ENCODE measurements around the gene POMP. TPM values are rescaled to one million over a fixed set of nuclear protein-coding genes. Genes with fewer than 3 reads are reported as not detected.
A peak's percentile ranks its signal among the peaks of the same experiment; 100 is the strongest.

Gene POMP
- total RNA-seq, 4 donors from 2014 or later: 23.8 to 43.4 (median 40.3) TPM

DNA sequence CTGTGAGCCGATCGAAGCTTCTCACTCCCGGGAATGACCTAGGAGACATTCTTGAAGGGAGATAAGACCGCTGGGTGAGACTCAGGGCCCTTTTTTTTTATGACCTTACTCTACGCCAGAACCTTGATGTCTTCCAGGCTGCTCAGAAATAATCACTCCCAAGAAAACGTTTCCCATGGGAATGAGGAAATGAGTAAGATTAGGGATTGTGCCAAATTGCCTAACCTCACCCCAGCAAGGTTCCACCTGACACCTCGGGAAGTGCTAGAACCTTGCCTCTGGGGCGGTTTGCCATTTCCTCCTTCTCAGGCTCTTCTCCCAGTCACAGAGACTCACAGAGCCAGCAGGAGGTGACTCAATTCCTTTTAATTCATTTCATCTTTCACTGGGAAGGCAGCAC lies 57.6 kb downstream of the POMP start:
- H3K4me3 ChIP-seq (ENCODE audit: low read depth, poor library complexity, severe bottlenecking): no peak overlapping the region
- no peak for DNase-seq (ENCODE audit: low spot score in 2 of 2)
- intact Hi-C loops (cut with DNase I; ENCODE audit: low total_unique reads): no loop called here
- 32 to 38% methylated on average over 8 of the region's 8 CpGs for WGBS, 2 donors
- TF ChIP-seq, protein P1, sequence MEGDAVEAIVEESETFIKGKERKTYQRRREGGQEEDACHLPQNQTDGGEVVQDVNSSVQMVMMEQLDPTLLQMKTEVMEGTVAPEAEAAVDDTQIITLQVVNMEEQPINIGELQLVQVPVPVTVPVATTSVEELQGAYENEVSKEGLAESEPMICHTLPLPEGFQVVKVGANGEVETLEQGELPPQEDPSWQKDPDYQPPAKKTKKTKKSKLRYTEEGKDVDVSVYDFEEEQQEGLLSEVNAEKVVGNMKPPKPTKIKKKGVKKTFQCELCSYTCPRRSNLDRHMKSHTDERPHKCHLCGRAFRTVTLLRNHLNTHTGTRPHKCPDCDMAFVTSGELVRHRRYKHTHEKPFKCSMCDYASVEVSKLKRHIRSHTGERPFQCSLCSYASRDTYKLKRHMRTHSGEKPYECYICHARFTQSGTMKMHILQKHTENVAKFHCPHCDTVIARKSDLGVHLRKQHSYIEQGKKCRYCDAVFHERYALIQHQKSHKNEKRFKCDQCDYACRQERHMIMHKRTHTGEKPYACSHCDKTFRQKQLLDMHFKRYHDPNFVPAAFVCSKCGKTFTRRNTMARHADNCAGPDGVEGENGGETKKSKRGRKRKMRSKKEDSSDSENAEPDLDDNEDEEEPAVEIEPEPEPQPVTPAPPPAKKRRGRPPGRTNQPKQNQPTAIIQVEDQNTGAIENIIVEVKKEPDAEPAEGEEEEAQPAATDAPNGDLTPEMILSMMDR (IDR thresholded peaks at IDR 0.05): no peak
- TF ChIP-seq POLR2A (IDR thresholded peaks at IDR 0.05): no peak

DNA sequence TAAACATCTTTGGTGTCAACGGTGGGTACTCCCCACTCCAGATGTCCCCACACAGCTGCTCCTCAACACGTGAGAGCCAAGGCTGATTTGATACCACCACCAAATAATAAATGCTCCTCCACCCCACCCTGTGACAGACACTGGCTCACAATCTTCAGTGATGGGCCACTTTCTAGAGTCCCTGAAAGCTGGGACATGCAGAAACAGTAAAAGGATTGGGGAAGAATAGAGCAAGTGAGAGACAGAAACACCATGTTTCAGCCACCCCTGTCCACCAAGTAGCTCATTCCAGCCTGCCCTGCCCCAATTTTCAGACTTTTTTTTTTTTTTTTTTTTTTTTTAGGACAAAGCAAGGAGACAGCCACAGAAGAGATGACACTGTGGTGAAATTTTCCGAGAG lies 58.2 kb downstream of the POMP start:
- WGBS, 2 donors: 65 to 85% methylated on average over 3 of the region's 3 CpGs
- intact Hi-C loops (cut with DNase I; ENCODE audit: low total_unique reads): no loop called here
- no peak for DNase-seq (ENCODE audit: low spot score in 2 of 2)
- no peak overlapping the region for H3K4me3 ChIP-seq (ENCODE audit: low read depth, poor library complexity, severe bottlenecking)
- TF ChIP-seq POLR2A (IDR thresholded peaks at IDR 0.05): no peak
- TF ChIP-seq, protein P1 (IDR thresholded peaks at IDR 0.05): no peak

DNA sequence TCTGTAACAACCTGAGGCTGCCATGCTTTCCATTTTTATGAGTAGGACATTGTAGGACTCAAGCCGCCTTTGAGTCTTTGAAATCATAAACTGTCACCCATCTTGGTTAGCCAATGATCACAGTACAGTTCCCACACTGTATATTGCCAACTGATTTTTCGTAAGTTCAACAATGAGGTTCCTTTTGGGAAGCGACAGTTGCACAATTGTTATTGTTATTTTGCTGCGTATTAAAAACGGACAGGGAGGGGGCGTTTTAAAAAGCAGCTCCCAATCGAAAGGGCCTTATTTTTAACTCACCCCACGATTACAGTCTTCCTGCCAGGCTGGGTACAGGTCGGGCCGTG lies 59.2 kb downstream of the POMP start:
- H3K4me3 ChIP-seq (ENCODE audit: low read depth, poor library complexity, severe bottlenecking): peak overlapping the region; percentile 43
- peak in 1 of 2 donors; percentile 36 for DNase-seq (ENCODE audit: low spot score in 2 of 2)
- intact Hi-C loops (cut with DNase I; ENCODE audit: low total_unique reads): no loop called here
- WGBS, 2 donors: 6 to 9% methylated on average over 10 of the region's 10 CpGs
- no peak for TF ChIP-seq POLR2A (IDR thresholded peaks at IDR 0.05)
- TF ChIP-seq, protein P1 (IDR thresholded peaks at IDR 0.05): no peak

DNA sequence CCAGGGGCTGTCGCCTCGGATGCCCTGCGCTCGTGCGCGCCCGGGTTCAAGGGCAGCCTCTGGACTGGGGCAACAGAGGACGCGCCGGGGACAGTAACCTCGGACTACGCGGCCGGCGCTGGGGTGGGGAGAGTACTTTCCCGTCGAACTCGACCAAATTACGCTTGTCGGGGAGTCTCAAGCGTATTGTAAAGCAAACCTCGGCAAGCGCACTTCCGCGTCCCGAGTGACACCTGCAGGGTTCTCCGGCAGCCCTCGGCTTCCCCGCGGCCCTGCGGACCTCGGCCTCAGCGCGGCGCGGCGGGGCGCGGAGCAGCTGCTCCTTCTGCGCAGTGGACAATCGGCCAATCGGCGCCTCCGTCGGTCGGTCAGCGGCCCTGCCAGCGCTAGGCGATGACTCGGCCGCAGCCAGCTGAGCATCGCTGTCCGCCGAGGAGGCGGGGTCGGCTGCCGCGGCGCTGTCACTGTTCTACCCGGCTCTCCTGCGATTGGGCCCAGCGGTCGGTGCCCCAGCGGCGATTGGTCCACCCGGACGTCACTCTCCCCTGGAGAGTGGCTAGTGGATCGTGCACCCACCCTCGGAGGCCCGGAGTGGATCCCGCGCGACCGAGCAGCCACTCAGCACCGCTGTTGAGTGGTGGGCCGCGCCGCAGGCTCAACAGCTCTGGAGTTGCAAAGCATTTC lies 59.8 kb downstream of the POMP start, which contains the start of gene SLC46A3:
Gene SLC46A3 (minus strand): TSS at position 428 of the 684 bp plus-strand sequence. CDS start 972 bp downstream, outside the sequence.
- TF ChIP-seq POLR2A (IDR thresholded peaks at IDR 0.05): peak in 1 of 2 donors; percentile 18
- TF ChIP-seq, protein P1 (IDR thresholded peaks at IDR 0.05): no peak
- peak; percentile 96 to 99 for DNase-seq (ENCODE audit: low spot score in 2 of 2)
- peak within 1 kb of the TSS; percentile 43 for H3K4me3 ChIP-seq (ENCODE audit: low read depth, poor library complexity, severe bottlenecking)
- intact Hi-C loops (cut with DNase I; ENCODE audit: low total_unique reads): no loop called here
- 0 to 1% methylated on average over 27 to 68 of the region's 78 CpGs for WGBS, 2 donors

DNA sequence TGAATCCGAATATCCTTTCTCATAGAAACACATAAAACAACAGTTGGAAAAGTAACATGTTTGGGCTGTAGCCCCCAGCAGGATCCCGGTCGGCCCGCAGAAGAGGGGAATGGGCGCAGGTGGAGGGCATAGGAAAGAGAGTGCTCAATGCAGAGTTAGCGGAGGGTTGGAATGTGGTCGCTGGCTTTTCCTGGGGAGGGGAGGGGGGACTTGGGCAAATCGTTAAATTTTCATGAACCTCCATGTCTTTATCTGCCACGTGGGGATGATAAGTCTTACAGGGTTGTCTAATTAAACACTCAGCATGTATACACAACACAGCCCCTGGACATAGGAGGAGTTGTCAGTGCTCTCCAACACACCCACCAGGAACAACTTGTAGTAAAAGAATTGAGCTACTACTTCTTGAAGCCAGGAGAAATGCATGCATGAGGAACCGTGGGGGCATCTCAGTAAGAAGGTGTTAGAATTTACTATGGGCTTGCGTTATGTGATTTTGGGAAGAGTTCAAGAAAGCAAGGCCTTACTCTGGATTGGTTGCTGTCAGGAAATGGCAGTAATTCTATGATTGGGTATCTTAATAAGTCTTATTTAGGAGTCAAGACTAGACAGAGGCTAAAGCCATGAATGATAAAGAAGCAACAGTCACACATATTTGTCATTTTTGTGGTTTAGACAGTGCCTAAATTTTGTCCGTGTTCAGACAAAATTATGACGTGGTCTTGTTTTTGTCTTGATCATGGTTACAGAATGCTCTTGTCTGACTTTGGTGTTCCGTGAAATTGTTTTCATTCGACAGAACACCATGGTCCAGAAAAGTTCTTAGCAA lies 60.5 kb downstream of the POMP start:
- intact Hi-C loops (cut with DNase I; ENCODE audit: low total_unique reads): no loop called here
- 38 to 47% methylated on average over 15 of the region's 15 CpGs for WGBS, 2 donors
- TF ChIP-seq, protein P1 (IDR thresholded peaks at IDR 0.05): no peak
- TF ChIP-seq POLR2A (IDR thresholded peaks at IDR 0.05): no peak
- peak overlapping the region; percentile 43 for H3K4me3 ChIP-seq (ENCODE audit: low read depth, poor library complexity, severe bottlenecking)
- no peak for DNase-seq (ENCODE audit: low spot score in 2 of 2)
